Transverse colon (tissue), 4 donors: ENCODE data around the gene CPEB1. TPM values are rescaled to one million over a fixed set of nuclear protein-coding genes. Genes with fewer than 3 reads are reported as not detected.

ENCODE experiments used
- DNase-seq: peaks from one replicate; pipeline ENCODE4 v3.0.0-alpha.2; 2019
- H3K27ac ChIP-seq, 4 donors: fragments of 200-600 bp; sonication (generic); 2 replicates each; pipeline ENCODE4 v1.5.1; 2016 to 2018; ENCODE audit warnings: inconsistent platforms in 4 of 4
- H3K27me3 ChIP-seq: fragments of 200-600 bp; sonication (generic); 2 replicates; pipeline ENCODE4 v1.5.1; 2017; ENCODE audit warnings: inconsistent platforms
- H3K36me3 ChIP-seq, 4 donors: fragments of 200-600 bp; sonication (generic); 2 replicates each; pipeline ENCODE4 v1.5.1; 2017 to 2019; ENCODE audit warnings: inconsistent platforms in 4 of 4
- H3K4me1 ChIP-seq, 4 donors: fragments of 200-600 bp; sonication (generic); 2 replicates each; pipeline ENCODE4 v1.5.1; 2017 to 2020; ENCODE audit warnings: inconsistent platforms in 4 of 4
- H3K4me3 ChIP-seq, 4 donors: fragments of 200-600 bp; sonication (generic); 1 replicate in 1 of 4; 2 replicates in 3 of 4; pipeline versions ENCODE4 v1.5.1 to v1.6.1; 2017 to 2019; ENCODE audit warnings: inconsistent platforms in 4 of 4
- H3K9me3 ChIP-seq, 2 donors: fragments of 200-600 bp; sonication (generic); 2 replicates each; pipeline ENCODE4 v1.5.1; 2017 to 2019; ENCODE audit warnings: inconsistent platforms in 2 of 2
- EP300 ChIP-seq: sonication (generic); formaldehyde crosslinking; IDR thresholded peaks from one replicate; pipeline ENCODE4 v1.6.1; 2017; ENCODE audit warnings: antibody characterized with exemption, low read depth
- POLR2A ChIP-seq: fragments of 450-650 bp; IDR thresholded peaks from one replicate; pipeline ENCODE4 v1.6.1; 2016; ENCODE audit warnings: antibody characterized with exemption, mild to moderate bottlenecking, moderate library complexity
- POLR2AphosphoS5 ChIP-seq, 3 donors: sonication (generic); formaldehyde crosslinking; IDR thresholded peaks; one replicate each; pipeline ENCODE4 v1.6.1; 2016; ENCODE audit warnings: antibody characterized with exemption in 3 of 3
- WGBS, 2 donors: methylation state at CpG; one replicate each; pipeline ENCODE4 v1.1.5; 2018; ENCODE audit warnings: low coverage in 1 of 2; 5-methylcytosine and 5-hydroxymethylcytosine counted together
- in situ Hi-C, 4 donors: fragments of 200-750 bp; cut with MboI; loops; one replicate each; pipeline versions ENCODE4 v1.15.0 to v1.15.1; 2017; ENCODE audit warnings: low sequenced_read_pairs in 3 of 4, low pct_ligation_motif_present in 1 of 4, low pct_unique_long_range_greater_than_20kb in 1 of 4
- intact Hi-C: fragments of 100-400 bp; cut with DNase I; formaldehyde crosslinking; loops from one replicate; pipeline ENCODE4 v1.15.1; 2023; ENCODE audit warnings: low total_unique reads
- total RNA-seq, 4 donors: library from RNA; depleted of rRNA; stranded (reverse); fragments of >200 nt; gene quantifications; one replicate each; pipeline ENCODE4 v1.1.0, GENCODE V29; 2016
- TF ChIP-seq, protein P1 (sequence below), 5 experiments: fragments of 200-600 bp in 3 of 5; fragments of 450-650 bp in 2 of 5; sonication (generic) in 3 of 5; IDR thresholded peaks; 1 replicate in 2 of 5; 2 replicates in 3 of 5; pipeline ENCODE4 v1.5.1; 2016 to 2017; ENCODE audit warnings: antibody characterized with exemption in 5 of 5, inconsistent platforms in 3 of 5, mild to moderate bottlenecking in 2 of 5, moderate library complexity in 1 of 5

CPEB1 gene
- total RNA-seq, 4 donors from 2014 or later, result 3.7 to 5.6 (median 3.8) TPM; not detected in 1

DNA sequence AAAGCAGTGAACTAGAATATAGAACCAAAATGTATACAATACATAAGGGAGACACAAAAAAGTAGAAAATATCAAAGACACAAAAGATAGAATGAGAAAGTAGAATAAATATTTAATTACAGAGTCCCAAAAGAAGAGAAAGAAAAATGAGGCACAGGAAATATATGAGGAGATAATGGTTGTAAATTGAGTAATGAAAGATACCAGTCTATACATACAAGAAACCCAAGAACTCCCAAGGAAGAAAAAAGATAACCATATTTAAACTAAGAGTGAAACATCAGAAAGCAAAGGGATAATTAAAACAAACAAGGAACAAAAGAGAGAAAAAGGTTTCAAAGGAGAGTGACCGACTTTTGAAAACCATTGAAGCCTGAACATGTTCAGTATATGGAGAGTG, 47.3 kb downstream of the CPEB1 start:
- intact Hi-C loops, result no loop called here
- no peak overlapping the region for H3K27ac ChIP-seq
- in situ Hi-C loops, result loop anchor here in 1 of 4 donors (25.0 kb wide), 1 partner anchor 213 kb away; no protein-coding TSS in a partner anchor
- H3K4me3 ChIP-seq, result no peak overlapping the region
- DNase-seq, result no peak
- no peaks in the 10 kb centered on the region for H3K4me1 ChIP-seq
- no peaks in the 10 kb centered on the region for H3K36me3 ChIP-seq
- H3K27me3 ChIP-seq, result no peaks in the 10 kb centered on the region
- 88 to 91% methylated on average over 1 of the region's 1 CpG for WGBS, 2 donors
- no peaks in the 10 kb centered on the region for H3K9me3 ChIP-seq
- TF ChIP-seq, protein P1, sequence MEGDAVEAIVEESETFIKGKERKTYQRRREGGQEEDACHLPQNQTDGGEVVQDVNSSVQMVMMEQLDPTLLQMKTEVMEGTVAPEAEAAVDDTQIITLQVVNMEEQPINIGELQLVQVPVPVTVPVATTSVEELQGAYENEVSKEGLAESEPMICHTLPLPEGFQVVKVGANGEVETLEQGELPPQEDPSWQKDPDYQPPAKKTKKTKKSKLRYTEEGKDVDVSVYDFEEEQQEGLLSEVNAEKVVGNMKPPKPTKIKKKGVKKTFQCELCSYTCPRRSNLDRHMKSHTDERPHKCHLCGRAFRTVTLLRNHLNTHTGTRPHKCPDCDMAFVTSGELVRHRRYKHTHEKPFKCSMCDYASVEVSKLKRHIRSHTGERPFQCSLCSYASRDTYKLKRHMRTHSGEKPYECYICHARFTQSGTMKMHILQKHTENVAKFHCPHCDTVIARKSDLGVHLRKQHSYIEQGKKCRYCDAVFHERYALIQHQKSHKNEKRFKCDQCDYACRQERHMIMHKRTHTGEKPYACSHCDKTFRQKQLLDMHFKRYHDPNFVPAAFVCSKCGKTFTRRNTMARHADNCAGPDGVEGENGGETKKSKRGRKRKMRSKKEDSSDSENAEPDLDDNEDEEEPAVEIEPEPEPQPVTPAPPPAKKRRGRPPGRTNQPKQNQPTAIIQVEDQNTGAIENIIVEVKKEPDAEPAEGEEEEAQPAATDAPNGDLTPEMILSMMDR (IDR thresholded peaks at IDR 0.05), result no peak
- no peak for TF ChIP-seq EP300
- no peak for TF ChIP-seq POLR2AphosphoS5 (IDR thresholded peaks at IDR 0.05)
- TF ChIP-seq POLR2A, result no peak

DNA sequence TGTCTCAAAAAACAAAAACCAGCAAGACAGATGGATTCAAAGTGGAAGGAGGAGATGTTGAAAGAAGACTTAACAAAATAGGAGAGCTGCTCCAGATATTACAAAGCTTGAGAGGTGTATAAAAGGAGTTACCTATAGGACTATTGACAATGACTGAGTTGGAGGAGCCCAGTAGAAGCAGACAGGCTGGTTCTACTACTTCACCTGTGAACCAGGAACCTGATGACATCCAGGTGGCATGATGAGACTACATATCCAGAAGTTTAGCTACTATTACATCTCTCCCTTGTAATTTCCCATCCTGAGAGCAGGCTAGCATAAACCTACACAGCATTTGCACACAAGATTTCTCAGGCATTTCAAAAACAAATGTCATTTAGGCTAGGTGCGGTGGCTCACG, 49.3 kb downstream of the CPEB1 start:
- intact Hi-C loops, result no loop called here
- no peak overlapping the region for H3K4me3 ChIP-seq
- H3K27me3 ChIP-seq, result no peaks in the 10 kb centered on the region
- in situ Hi-C loops, result loop anchor here in 1 of 4 donors (25.0 kb wide), 1 partner anchor 211 kb away; no protein-coding TSS in a partner anchor
- H3K4me1 ChIP-seq, result no peaks in the 10 kb centered on the region
- no peak for DNase-seq
- TF ChIP-seq POLR2AphosphoS5 (IDR thresholded peaks at IDR 0.05) (no peak), EP300 (no peak), POLR2A (no peak)
- no peak overlapping the region for H3K27ac ChIP-seq
- no peaks in the 10 kb centered on the region for H3K36me3 ChIP-seq
- 96% methylated on average over 2 of the region's 2 CpGs; no CpG with 5 or more reads in 1 of the 2 donors for WGBS, 2 donors
- H3K9me3 ChIP-seq, result no peaks in the 10 kb centered on the region

DNA sequence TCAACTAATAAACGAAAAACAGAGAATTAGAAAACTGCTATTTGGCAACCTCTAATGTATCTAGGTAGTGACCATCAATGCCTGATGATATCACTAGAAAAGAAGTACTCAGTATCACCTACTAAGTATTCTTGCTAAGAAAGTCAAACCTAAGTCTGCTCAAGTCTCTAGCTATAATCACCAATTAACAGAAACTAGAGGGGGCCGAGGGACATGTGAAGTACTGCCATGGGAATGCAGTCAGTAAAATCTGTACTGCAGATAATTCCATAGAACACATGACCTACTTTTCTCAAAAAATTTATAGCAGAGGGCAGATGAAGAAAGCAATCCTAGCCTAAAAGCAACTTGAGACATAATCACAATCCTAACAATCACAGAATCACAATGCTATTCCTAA, 51.4 kb downstream of the CPEB1 start:
- H3K4me1 ChIP-seq, result no peaks in the 10 kb centered on the region
- 38 to 63% methylated on average over 2 of the region's 2 CpGs for WGBS, 2 donors
- DNase-seq, result no peak
- in situ Hi-C loops, result loop anchor here in 1 of 4 donors (25.0 kb wide), 1 partner anchor 208 kb away; no protein-coding TSS in a partner anchor
- no peak overlapping the region for H3K27ac ChIP-seq
- no peak for TF ChIP-seq POLR2A
- TF ChIP-seq EP300, result no peak
- TF ChIP-seq, protein P1 (IDR thresholded peaks at IDR 0.05), result no peak
- TF ChIP-seq POLR2AphosphoS5 (IDR thresholded peaks at IDR 0.05), result no peak
- no peak overlapping the region for H3K4me3 ChIP-seq
- no peaks in the 10 kb centered on the region for H3K36me3 ChIP-seq
- no peaks in the 10 kb centered on the region for H3K9me3 ChIP-seq
- H3K27me3 ChIP-seq, result peaks cover 3% of the 10 kb centered on the region
- intact Hi-C loops, result no loop called here

DNA sequence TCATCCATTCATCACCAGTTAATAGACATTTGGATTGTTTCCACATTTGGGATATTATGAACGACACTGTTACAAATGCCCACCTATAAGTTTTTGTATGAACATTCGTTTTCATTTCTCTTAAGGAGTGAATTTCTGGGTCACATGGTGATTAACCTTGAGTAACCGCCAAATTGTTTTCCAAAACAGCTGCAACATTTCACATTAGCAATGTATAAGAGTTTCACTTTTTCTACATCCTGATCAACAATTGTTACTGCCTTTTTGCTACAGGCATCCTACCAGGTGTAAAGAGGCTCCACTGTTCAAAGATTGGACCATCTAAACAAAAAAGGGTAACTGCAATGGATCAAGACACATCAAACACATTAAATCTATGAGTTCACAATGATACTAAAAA, 52.0 kb downstream of the CPEB1 start:
- no peak overlapping the region for H3K4me3 ChIP-seq
- WGBS, 2 donors, result 65 to 74% methylated on average over 3 of the region's 3 CpGs
- H3K27ac ChIP-seq, result no peak overlapping the region
- in situ Hi-C loops (loop anchor here in 1 of 4 donors (25.0 kb wide), 1 partner anchor 208 kb away; no protein-coding TSS in a partner anchor), intact Hi-C loops (no loop called here)
- peaks cover 3% of the 10 kb centered on the region for H3K27me3 ChIP-seq
- no peak for DNase-seq
- no peaks in the 10 kb centered on the region for H3K36me3 ChIP-seq
- no peaks in the 10 kb centered on the region for H3K4me1 ChIP-seq
- TF ChIP-seq EP300, result no peak
- TF ChIP-seq, protein P1 (IDR thresholded peaks at IDR 0.05), result no peak
- TF ChIP-seq POLR2AphosphoS5 (IDR thresholded peaks at IDR 0.05), result no peak
- TF ChIP-seq POLR2A, result no peak
- H3K9me3 ChIP-seq, result no peaks in the 10 kb centered on the region

DNA sequence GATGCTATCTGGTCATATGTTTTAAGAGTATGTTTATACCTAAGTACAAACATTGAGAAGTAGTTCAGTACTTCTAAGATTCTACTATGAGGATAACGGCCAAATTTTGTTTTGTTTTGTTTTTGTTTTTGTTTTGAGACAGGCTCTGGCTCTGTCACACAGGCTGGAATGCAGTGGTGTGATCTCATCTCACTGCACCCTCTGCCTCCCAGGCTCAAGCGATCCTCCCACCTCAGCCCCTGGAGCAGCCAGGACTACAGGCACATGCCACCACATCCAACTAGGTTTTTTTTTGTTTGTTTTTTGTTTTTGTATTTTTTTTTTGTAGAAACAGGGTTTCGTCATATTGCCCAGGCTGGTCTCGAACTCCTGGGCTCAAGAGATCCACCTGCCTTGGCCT, 59.4 kb downstream of the CPEB1 start:
- DNase-seq, result no peak
- in situ Hi-C loops (loop anchor here in 1 of 4 donors (25.0 kb wide), 1 partner anchor 201 kb away; no protein-coding TSS in a partner anchor), intact Hi-C loops (no loop called here)
- WGBS, 2 donors, result 56 to 64% methylated on average over 2 to 4 of the region's 4 CpGs
- H3K9me3 ChIP-seq, result no peaks in the 10 kb centered on the region
- H3K36me3 ChIP-seq, result no peaks in the 10 kb centered on the region
- TF ChIP-seq POLR2AphosphoS5 (IDR thresholded peaks at IDR 0.05) (no peak), EP300 (no peak), POLR2A (no peak)
- TF ChIP-seq, protein P1 (IDR thresholded peaks at IDR 0.05), result no peak
- peaks cover 5% of the 10 kb centered on the region for H3K27me3 ChIP-seq
- no peaks in the 10 kb centered on the region for H3K4me1 ChIP-seq
- H3K27ac ChIP-seq, result no peak overlapping the region
- H3K4me3 ChIP-seq, result no peak overlapping the region
